Chondrocyte (in vitro differentiated cells): ENCODE data around the gene SBNO2. TPM values are rescaled to one million over a fixed set of nuclear protein-coding genes. Genes with fewer than 3 reads are reported as not detected.
"Not testable (repeated sequence)": the region's sequence is repeated elsewhere in the genome, so short reads cannot be mapped to it uniquely, and the experiment has no call there.

Experiments used
- DNase-seq: peaks from one replicate; pipeline ENCODE4 v3.0.0; 2021; ENCODE audit warnings: mixed read lengths, low spot score
- H3K27ac Mint-ChIP-seq: one replicate; pipeline ENCODE4 v1.8.0; 2021; ENCODE audit warnings: mild to moderate bottlenecking, moderate library complexity, mixed read lengths; ENCODE audit not compliant: unreplicated experiment
- H3K27me3 Mint-ChIP-seq: 2 replicates; pipeline ENCODE4 v1.8.0; 2021; ENCODE audit warnings: low read depth, mixed read lengths
- H3K36me3 Mint-ChIP-seq: 2 replicates; pipeline ENCODE4 v1.8.0; 2021; ENCODE audit warnings: low read depth, mixed read lengths
- H3K4me1 Mint-ChIP-seq: 2 replicates; pipeline ENCODE4 v1.8.0; 2021; ENCODE audit warnings: low read depth, mild to moderate bottlenecking, mixed read lengths
- H3K4me3 Mint-ChIP-seq: one replicate; pipeline ENCODE4 v1.8.0; 2021; ENCODE audit warnings: mild to moderate bottlenecking, moderate library complexity, mixed read lengths; ENCODE audit not compliant: unreplicated experiment
- H3K9me3 Mint-ChIP-seq: 2 replicates; pipeline ENCODE4 v1.8.0; 2021; ENCODE audit warnings: low read depth, mixed read lengths
- CTCF ChIP-seq: fragments of 200-600 bp; sonication (generic); IDR thresholded peaks from 2 replicates; pipeline ENCODE4 v1.5.0; 2021; ENCODE audit warnings: antibody characterized with exemption, mild to moderate bottlenecking, moderate library complexity
- total RNA-seq: library from RNA; stranded (reverse); gene quantifications from 3 replicates; pipeline ENCODE4 v1.2.1, GENCODE V29; 2021

Gene SBNO2
- total RNA-seq, 1 donor from 2014 or later: 45.6 TPM

- no peak overlapping the region for H3K4me3 Mint-ChIP-seq
- H3K27ac Mint-ChIP-seq: no peak overlapping the region
- peaks cover 15% of the 10 kb centered on the region for H3K36me3 Mint-ChIP-seq
- H3K27me3 Mint-ChIP-seq: no peaks in the 10 kb centered on the region
- no peaks in the 10 kb centered on the region for H3K9me3 Mint-ChIP-seq
- TF ChIP-seq CTCF: no peak
- peaks cover 6% of the 10 kb centered on the region for H3K4me1 Mint-ChIP-seq
- no peak for DNase-seq
Observed at GRCh38 chr19:1116726-1117581, 57.1 kb downstream of the SBNO2 start.

GRCh38 chr19:1115646-1116420 is 58.2 kb downstream of the SBNO2 start:
- H3K36me3 Mint-ChIP-seq: peaks cover 6% of the 10 kb centered on the region
- DNase-seq: no peak
- H3K27me3 Mint-ChIP-seq: no peaks in the 10 kb centered on the region
- no peak overlapping the region for H3K4me3 Mint-ChIP-seq
- H3K4me1 Mint-ChIP-seq: peaks cover 6% of the 10 kb centered on the region
- no peak overlapping the region for H3K27ac Mint-ChIP-seq
- TF ChIP-seq CTCF: no peak
- no peaks in the 10 kb centered on the region for H3K9me3 Mint-ChIP-seq

GRCh38 chr19:1114728-1115127 is 59.3 kb downstream of the SBNO2 start:
- not testable (repeated sequence) for H3K27me3 Mint-ChIP-seq, H3K4me3 Mint-ChIP-seq, H3K4me1 Mint-ChIP-seq, H3K27ac Mint-ChIP-seq, H3K36me3 Mint-ChIP-seq, H3K9me3 Mint-ChIP-seq, DNase-seq

- H3K36me3 Mint-ChIP-seq: peaks cover 6% of the 10 kb centered on the region
- no peak overlapping the region for H3K4me3 Mint-ChIP-seq
- DNase-seq: no peak
- peaks cover 6% of the 10 kb centered on the region for H3K4me1 Mint-ChIP-seq
- TF ChIP-seq CTCF: no peak
- peak overlapping the region; percentile 59 for H3K27ac Mint-ChIP-seq
- H3K27me3 Mint-ChIP-seq: no peaks in the 10 kb centered on the region
- no peaks in the 10 kb centered on the region for H3K9me3 Mint-ChIP-seq
Observed at GRCh38 chr19:1113986-1114483, 60.0 kb downstream of the SBNO2 start.

GRCh38 chr19:1113030-1113985 is 60.8 kb downstream of the SBNO2 start:
- no peak overlapping the region for H3K4me3 Mint-ChIP-seq

More at GRCh38 chr19:1113030-1113985, 60.8 kb downstream of the SBNO2 start:
- Mint-ChIP-seq H3K9me3 (no peaks in the 10 kb centered on the region), H3K36me3 (peaks cover 2% of the 10 kb centered on the region), H3K27ac (peak overlapping the region; percentile 59), H3K27me3 (no peaks in the 10 kb centered on the region), H3K4me1 (peaks cover 6% of the 10 kb centered on the region)
- TF ChIP-seq CTCF: peak; percentile 98
- DNase-seq: no peak
